K562 (cell line): ENCODE measurements around the gene PKIB.

ENCODE experiments used
- TF ChIP-seq, protein P1 (sequence below), 3 experiments: IDR thresholded peaks in 2 of 3; conservative IDR thresholded peaks in 1 of 3; 2 replicates each; pipeline ENCODE4 v1.5.1; 2011 to 2012; ENCODE audit warnings: low read length in 3 of 3, mild to moderate bottlenecking in 3 of 3, control low read depth in 2 of 3, improper control_type of control experiment in 1 of 3, inconsistent platforms in 1 of 3, low read depth in 1 of 3, mixed read lengths in 1 of 3, moderate library complexity in 1 of 3; ENCODE audit not compliant: insufficient read depth in 2 of 3
- TF ChIP-seq, protein P2 (sequence below): sonication (generic); formaldehyde crosslinking; IDR thresholded peaks from 2 replicates; pipeline ENCODE4 v1.8.1; 2022; ENCODE audit warnings: missing genetic modification reagents

DNA sequence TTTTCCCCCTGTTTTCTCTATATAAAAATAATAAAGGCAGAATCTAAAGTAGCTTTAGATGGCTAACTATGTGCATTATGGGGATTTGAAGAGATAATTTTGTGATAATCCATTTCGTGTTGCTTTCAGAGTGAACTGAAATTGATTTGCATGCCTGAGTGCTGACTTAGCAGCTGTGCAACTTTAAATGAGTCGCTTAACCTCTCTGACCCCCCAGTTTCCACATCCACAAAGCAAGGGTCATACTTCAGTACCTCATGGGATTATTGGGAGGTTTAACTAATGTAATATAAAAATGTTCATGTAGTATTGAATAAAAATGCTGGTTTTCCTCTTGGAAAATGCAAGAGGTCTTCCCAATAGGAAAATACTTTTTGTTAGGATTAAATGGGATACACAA is 105.5 kb downstream of the PKIB start:
- TF ChIP-seq, protein P1, sequence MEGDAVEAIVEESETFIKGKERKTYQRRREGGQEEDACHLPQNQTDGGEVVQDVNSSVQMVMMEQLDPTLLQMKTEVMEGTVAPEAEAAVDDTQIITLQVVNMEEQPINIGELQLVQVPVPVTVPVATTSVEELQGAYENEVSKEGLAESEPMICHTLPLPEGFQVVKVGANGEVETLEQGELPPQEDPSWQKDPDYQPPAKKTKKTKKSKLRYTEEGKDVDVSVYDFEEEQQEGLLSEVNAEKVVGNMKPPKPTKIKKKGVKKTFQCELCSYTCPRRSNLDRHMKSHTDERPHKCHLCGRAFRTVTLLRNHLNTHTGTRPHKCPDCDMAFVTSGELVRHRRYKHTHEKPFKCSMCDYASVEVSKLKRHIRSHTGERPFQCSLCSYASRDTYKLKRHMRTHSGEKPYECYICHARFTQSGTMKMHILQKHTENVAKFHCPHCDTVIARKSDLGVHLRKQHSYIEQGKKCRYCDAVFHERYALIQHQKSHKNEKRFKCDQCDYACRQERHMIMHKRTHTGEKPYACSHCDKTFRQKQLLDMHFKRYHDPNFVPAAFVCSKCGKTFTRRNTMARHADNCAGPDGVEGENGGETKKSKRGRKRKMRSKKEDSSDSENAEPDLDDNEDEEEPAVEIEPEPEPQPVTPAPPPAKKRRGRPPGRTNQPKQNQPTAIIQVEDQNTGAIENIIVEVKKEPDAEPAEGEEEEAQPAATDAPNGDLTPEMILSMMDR (IDR thresholded peaks at IDR 0.05 in 2 of 3, conservative IDR thresholded peaks at IDR 0.05 in 1 of 3; ENCODE audit: insufficient read depth in 2 of 3, low read depth in 1 of 3, low read length in 3 of 3) = no peak
- TF ChIP-seq, protein P2, sequence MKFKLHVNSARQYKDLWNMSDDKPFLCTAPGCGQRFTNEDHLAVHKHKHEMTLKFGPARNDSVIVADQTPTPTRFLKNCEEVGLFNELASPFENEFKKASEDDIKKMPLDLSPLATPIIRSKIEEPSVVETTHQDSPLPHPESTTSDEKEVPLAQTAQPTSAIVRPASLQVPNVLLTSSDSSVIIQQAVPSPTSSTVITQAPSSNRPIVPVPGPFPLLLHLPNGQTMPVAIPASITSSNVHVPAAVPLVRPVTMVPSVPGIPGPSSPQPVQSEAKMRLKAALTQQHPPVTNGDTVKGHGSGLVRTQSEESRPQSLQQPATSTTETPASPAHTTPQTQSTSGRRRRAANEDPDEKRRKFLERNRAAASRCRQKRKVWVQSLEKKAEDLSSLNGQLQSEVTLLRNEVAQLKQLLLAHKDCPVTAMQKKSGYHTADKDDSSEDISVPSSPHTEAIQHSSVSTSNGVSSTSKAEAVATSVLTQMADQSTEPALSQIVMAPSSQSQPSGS (CRISPR knock-in tag) = no peak
